Endothelial cell of umbilical vein (primary cell): ENCODE data around the gene FLACC1.

Experiments
- CTCF ChIP-seq, 2 donors: IDR thresholded peaks; 1 replicate in 1 of 2; 2 replicates in 1 of 2; pipeline ENCODE4 v1.5.1; 2011; ENCODE audit warnings: low read length in 2 of 2, mild to moderate bottlenecking in 2 of 2, moderate library complexity in 2 of 2, control low read depth in 1 of 2, inconsistent platforms in 1 of 2, low read depth in 1 of 2; ENCODE audit not compliant: insufficient read depth in 1 of 2; ENCODE audit errors: extremely low read depth in 1 of 2
- EZH2 ChIP-seq: IDR thresholded peaks from 2 replicates; pipeline ENCODE4 v1.6.1; 2012; ENCODE audit warnings: borderline replicate concordance, low read depth, mild to moderate bottlenecking, moderate library complexity, low read length, inconsistent platforms; ENCODE audit not compliant: severe bottlenecking
- GATA2 ChIP-seq: IDR thresholded peaks from 2 replicates; pipeline ENCODE4 v1.7.0; 2011; ENCODE audit warnings: low read depth, mild to moderate bottlenecking, moderate library complexity, mixed read lengths, low read length; ENCODE audit not compliant: insufficient read length, insufficient read depth
- JUN ChIP-seq: IDR thresholded peaks from 2 replicates; pipeline ENCODE4 v1.6.1; 2011; ENCODE audit warnings: borderline replicate concordance, low read depth; ENCODE audit not compliant: insufficient read length, insufficient read depth
- MAX ChIP-seq: IDR thresholded peaks from 2 replicates; pipeline ENCODE4 v1.6.1; 2011; ENCODE audit not compliant: insufficient read depth, insufficient read length
- POLR2A ChIP-seq: IDR thresholded peaks from 2 replicates; pipeline ENCODE4 v1.6.1; 2012; ENCODE audit warnings: low read depth, mild to moderate bottlenecking, control low read depth, low read length
- POLR2AphosphoS5 ChIP-seq: IDR thresholded peaks from 2 replicates; pipeline ENCODE4 v1.6.1; 2012; ENCODE audit warnings: low read depth, mild to moderate bottlenecking, control low read depth, low read length, moderate library complexity; ENCODE audit not compliant: insufficient read depth

- TF ChIP-seq POLR2AphosphoS5 (no peak), EZH2 (no peak), CTCF (IDR thresholded peaks at IDR 0.05; ENCODE audit: extremely low read depth in 1 of 2, insufficient read depth in 1 of 2, low read depth in 1 of 2, low read length in 2 of 2) (no peak), POLR2A (no peak), JUN (no peak), MAX (no peak), GATA2 (no peak)
These were observed 9.0 kb upstream of the FLACC1 start for GRCh38 chr2:201366146-201366545.
